ENCODE results near the gene SMYD3. TPM values are rescaled to one million over a fixed set of nuclear protein-coding genes. Genes with fewer than 3 reads are reported as not detected.

Gene SMYD3
- total RNA-seq, 1 donor from 2014 or later = 22.3 TPM

DNA sequence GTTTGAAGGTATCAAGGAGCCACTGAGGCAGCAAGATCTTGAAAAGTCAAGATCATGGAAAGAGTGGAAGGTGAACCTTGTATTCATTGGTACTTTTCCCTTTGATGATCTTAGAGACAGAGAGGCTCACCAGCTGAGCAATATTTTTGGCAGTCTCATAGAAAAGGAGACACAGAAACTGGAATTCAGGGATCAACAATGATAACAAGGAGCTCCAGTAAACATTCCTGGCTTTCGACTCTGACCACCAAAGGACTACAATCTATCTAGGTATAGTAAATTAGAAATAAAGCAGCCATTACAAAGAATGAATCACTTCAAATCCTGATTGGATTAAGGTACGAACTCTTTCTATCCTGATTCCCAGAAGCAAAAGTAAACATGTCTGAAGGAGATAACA is 736.9 kb downstream of the SMYD3 start:
- DNase-seq (ENCODE audit: extremely low spot score in 2 of 2) = no peak
- no peak overlapping the region for H3K4me3 ChIP-seq
- H3K36me3 ChIP-seq = no peaks in the 10 kb centered on the region
- no peak overlapping the region for H3K27ac ChIP-seq
- H3K9me3 ChIP-seq = no peaks in the 10 kb centered on the region
- TF ChIP-seq POLR2A (IDR thresholded peaks at IDR 0.05) (no peak), POLR2AphosphoS5 (IDR thresholded peaks at IDR 0.05; ENCODE audit: insufficient read depth in 1 of 2, low read depth in 1 of 2) (no peak)
- TF ChIP-seq, protein P1, sequence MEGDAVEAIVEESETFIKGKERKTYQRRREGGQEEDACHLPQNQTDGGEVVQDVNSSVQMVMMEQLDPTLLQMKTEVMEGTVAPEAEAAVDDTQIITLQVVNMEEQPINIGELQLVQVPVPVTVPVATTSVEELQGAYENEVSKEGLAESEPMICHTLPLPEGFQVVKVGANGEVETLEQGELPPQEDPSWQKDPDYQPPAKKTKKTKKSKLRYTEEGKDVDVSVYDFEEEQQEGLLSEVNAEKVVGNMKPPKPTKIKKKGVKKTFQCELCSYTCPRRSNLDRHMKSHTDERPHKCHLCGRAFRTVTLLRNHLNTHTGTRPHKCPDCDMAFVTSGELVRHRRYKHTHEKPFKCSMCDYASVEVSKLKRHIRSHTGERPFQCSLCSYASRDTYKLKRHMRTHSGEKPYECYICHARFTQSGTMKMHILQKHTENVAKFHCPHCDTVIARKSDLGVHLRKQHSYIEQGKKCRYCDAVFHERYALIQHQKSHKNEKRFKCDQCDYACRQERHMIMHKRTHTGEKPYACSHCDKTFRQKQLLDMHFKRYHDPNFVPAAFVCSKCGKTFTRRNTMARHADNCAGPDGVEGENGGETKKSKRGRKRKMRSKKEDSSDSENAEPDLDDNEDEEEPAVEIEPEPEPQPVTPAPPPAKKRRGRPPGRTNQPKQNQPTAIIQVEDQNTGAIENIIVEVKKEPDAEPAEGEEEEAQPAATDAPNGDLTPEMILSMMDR (IDR thresholded peaks at IDR 0.05) = no peak
- H3K27me3 ChIP-seq = no peaks in the 10 kb centered on the region
- intact Hi-C loops (cut with DNase I) = no loop called here
- H3K4me1 ChIP-seq = no peaks in the 10 kb centered on the region

DNA sequence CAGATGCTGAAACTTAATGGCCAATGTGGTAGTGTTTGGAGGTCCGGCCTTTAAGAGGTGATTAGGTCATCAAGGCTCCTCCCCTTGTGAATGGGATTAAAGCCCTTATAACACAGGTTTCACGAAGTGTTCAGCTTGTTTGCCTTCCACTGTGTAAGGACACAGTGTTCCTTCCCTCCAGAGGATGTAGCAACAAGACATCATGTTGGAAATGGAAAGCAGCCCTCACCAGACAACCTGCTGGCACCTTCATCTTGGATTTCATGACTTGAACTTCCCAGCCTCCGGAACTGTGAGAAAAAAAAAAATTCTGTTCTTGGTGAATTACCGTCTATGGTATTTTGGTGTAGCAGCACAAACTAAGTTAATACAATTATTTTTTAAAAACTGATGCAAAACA is 738.5 kb downstream of the SMYD3 start:
- no peak for DNase-seq (ENCODE audit: extremely low spot score in 2 of 2)
- intact Hi-C loops (cut with DNase I) = no loop called here
- no peaks in the 10 kb centered on the region for H3K27me3 ChIP-seq
- H3K4me3 ChIP-seq = no peak overlapping the region
- H3K9me3 ChIP-seq = no peaks in the 10 kb centered on the region
- H3K4me1 ChIP-seq = no peaks in the 10 kb centered on the region
- TF ChIP-seq POLR2A (IDR thresholded peaks at IDR 0.05) (no peak), POLR2AphosphoS5 (IDR thresholded peaks at IDR 0.05; ENCODE audit: insufficient read depth in 1 of 2, low read depth in 1 of 2) (no peak)
- TF ChIP-seq, protein P1 (IDR thresholded peaks at IDR 0.05) = no peak
- H3K27ac ChIP-seq = no peak overlapping the region
- no peaks in the 10 kb centered on the region for H3K36me3 ChIP-seq

DNA sequence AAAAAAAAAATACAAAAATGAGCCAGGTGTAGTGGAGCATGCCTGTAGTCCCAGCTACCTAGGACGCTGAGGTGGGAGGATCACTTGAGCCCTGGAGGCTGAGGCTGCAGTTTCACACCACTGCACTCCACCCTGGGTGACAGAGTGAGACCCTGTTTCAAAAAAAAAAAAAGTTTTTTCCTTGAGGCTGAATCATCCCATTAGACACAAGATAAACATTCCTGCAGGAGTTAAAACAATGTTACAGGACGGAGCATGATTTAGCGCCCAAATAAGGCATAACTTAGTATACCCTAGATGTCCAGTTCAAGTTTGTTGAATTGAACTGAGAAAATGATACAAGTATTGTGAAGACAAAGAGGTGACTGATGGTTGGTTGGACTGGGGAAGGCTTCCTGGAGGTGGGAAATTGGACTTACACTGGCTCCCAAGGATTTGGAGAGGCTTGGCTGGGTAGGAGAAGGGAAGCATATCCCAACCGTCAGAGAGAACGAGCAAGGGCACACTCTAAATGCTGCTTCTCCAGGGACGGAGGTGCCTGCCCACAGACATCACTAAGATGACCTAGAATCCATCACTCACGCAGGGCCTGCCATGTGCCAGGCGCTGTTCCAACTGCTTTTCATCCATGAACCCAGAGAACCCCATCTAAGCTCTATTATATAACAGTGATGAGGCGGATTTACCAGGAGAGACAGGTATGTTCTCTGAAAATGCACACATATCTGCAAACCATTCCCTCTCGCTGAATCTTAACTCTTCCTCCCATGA is 741.7 kb downstream of the SMYD3 start:
- H3K27ac ChIP-seq = no peak overlapping the region
- TF ChIP-seq POLR2AphosphoS5 (IDR thresholded peaks at IDR 0.05; ENCODE audit: insufficient read depth in 1 of 2, low read depth in 1 of 2) (no peak), POLR2A (IDR thresholded peaks at IDR 0.05) (no peak)
- TF ChIP-seq, protein P1 (IDR thresholded peaks at IDR 0.05) = no peak

DNA sequence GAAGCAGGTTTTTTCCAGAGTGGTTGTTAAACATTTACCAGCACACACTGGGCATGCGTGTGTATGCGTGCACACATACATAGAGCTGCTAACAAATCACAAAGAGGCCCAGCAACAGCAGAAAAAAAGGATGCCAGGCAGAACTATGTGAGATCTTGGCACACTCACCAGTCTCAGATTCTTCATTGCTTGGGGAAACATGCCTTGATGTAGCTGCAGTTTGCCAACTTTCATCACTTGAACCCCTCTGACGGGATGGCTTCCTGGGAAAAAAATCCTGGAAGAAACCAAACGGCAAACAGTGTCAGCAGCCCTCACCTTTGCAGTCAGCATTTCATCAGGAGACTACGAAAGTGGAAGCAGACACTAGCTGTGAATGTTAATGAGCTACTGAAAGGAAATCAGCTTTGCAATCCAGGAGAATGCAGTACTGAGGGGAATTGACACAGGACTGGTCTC is 743.2 kb downstream of the SMYD3 start:
- H3K4me1 ChIP-seq = no peaks in the 10 kb centered on the region
- no peaks in the 10 kb centered on the region for H3K36me3 ChIP-seq
- TF ChIP-seq, protein P1 (IDR thresholded peaks at IDR 0.05) = no peak
- TF ChIP-seq POLR2AphosphoS5 (IDR thresholded peaks at IDR 0.05; ENCODE audit: insufficient read depth in 1 of 2, low read depth in 1 of 2) (no peak), POLR2A (IDR thresholded peaks at IDR 0.05) (no peak)
- no peaks in the 10 kb centered on the region for H3K27me3 ChIP-seq
- no peak overlapping the region for H3K27ac ChIP-seq
- no peak overlapping the region for H3K4me3 ChIP-seq
- no peaks in the 10 kb centered on the region for H3K9me3 ChIP-seq
- intact Hi-C loops (cut with DNase I) = no loop called here
- DNase-seq (ENCODE audit: extremely low spot score in 2 of 2) = no peak

More for the DNA sequence above, 741.7 kb downstream of the SMYD3 start:
- DNase-seq (ENCODE audit: extremely low spot score in 2 of 2) = no peak
- H3K36me3 ChIP-seq = no peaks in the 10 kb centered on the region
- no peaks in the 10 kb centered on the region for H3K4me1 ChIP-seq
- no peaks in the 10 kb centered on the region for H3K9me3 ChIP-seq
- intact Hi-C loops (cut with DNase I) = no loop called here
- H3K27me3 ChIP-seq = no peaks in the 10 kb centered on the region
- no peak overlapping the region for H3K4me3 ChIP-seq

DNA sequence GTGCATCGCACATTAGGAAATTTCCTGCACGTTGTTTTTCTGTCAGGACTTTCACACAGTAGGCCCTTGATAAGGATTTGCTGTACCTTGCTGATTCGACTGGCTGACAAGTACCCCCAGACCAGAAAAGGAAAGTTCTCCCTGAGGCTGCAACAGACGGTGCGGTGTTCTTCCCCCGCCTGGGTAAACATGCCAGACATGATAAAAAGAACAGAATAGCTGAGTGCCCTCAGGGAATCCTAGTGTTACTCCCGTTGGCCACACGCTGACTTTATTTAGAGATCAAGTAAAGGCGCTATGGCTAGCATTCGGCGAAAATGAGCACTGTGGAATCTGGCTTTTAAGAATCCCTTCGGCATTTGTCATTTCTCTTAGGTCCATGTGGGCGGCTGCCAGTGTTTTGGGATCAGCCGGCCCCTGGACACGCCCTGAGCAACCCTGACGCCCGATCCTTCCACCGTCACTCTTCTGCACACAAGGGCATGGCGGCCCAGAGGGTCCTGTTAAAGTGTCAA is 744.6 kb downstream of the SMYD3 start:
- H3K27ac ChIP-seq = no peak overlapping the region
- H3K27me3 ChIP-seq = no peaks in the 10 kb centered on the region
- no peaks in the 10 kb centered on the region for H3K9me3 ChIP-seq
- TF ChIP-seq, protein P1 (IDR thresholded peaks at IDR 0.05) = no peak
- no peak for TF ChIP-seq POLR2AphosphoS5 (IDR thresholded peaks at IDR 0.05; ENCODE audit: insufficient read depth in 1 of 2, low read depth in 1 of 2)
- TF ChIP-seq POLR2A (IDR thresholded peaks at IDR 0.05) = no peak
- no peak overlapping the region for H3K4me3 ChIP-seq
- H3K36me3 ChIP-seq = no peaks in the 10 kb centered on the region
- DNase-seq (ENCODE audit: extremely low spot score in 2 of 2) = no peak
- intact Hi-C loops (cut with DNase I) = no loop called here
- H3K4me1 ChIP-seq = no peaks in the 10 kb centered on the region
